ENCODE measurements around the gene TFAP2A. TPM values are rescaled to one million over a fixed set of nuclear protein-coding genes. Genes with fewer than 3 reads are reported as not detected.

TFAP2A gene
- polyA plus RNA-seq, 3 donors, result not detected

DNA sequence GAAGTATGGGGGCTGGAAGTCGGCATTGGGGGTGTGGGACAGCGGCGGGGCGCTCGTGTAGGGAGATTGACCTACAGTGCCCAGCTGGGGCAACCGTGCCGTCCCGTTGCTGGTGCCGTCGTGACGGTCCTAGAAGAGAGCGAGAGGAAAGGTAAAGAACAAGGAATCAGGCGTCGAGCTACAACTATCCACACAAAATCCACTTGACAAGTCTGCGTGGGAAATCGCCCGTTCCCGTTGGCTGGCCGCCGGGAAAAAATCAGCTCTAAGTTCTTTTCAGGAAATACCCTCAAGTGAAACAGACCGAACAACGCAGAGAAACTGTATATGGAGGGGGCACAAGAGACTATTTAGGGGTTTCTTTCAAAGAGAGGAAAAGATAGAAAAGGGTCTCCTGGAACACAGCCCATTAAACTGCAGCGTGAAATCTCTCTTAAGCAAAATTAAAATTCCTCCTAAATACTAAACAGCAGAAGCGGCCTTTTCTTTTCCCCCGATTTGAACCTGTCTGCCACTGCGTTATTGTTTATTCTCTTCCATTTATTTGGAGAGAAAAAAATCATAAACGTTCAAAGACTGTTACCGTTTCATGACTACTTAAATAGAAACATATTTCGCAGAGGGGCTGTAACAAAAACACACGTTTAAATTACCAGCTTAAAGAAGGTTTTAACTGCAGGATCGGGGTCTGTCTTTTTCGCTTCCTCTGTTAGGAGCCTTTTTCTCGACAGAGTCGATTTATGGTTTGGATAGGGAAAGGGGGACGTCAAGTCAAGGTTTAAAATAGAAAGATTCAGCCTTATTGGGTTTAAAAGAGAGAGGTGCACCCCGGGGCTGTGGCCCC, 4.4 kb downstream of the TFAP2A start:
- intact Hi-C loops (cut with micrococcal nuclease), result no loop called here
- H3K9ac ChIP-seq (ENCODE audit: insufficient read depth, low read length, poor library complexity, severe bottlenecking), result no peak overlapping the region
- H3K4me3 Mint-ChIP-seq, result peak overlapping the region; percentile 31 to 87
- H3K36me3 Mint-ChIP-seq, result peaks cover 20 to 31% of the 10 kb centered on the region in 2 donors
- H3K27ac ChIP-seq (ENCODE audit: low read depth in 1 of 2, low read length in 2 of 2), result no peak overlapping the region
- H3K27me3 Mint-ChIP-seq (ENCODE audit: low read depth in 3 of 3), result peaks cover 92 to 100% (median 97%) of the 10 kb centered on the region in 3 donors
- peaks cover 95 to 98% of the 10 kb centered on the region in 2 donors for H3K27me3 ChIP-seq (ENCODE audit: control insufficient read depth in 2 of 2, insufficient read depth in 2 of 2, low read length in 2 of 2)
- H3K27ac Mint-ChIP-seq, result no peak overlapping the region
- no peaks in the 10 kb centered on the region for H4K20me1 ChIP-seq (ENCODE audit: insufficient read depth, low read length)
- H3K4me3 ChIP-seq (replicated peaks in 1 of 3; ENCODE audit: low read depth in 2 of 3, low read length in 3 of 3), result no peak overlapping the region
- DNase-seq, result no peak
- peaks cover 44% of the 10 kb centered on the region for H3K4me1 Mint-ChIP-seq
- peaks cover 13 to 74% (median 65%) of the 10 kb centered on the region in 7 donors for H3K9me3 Mint-ChIP-seq
- TF ChIP-seq, protein P1, sequence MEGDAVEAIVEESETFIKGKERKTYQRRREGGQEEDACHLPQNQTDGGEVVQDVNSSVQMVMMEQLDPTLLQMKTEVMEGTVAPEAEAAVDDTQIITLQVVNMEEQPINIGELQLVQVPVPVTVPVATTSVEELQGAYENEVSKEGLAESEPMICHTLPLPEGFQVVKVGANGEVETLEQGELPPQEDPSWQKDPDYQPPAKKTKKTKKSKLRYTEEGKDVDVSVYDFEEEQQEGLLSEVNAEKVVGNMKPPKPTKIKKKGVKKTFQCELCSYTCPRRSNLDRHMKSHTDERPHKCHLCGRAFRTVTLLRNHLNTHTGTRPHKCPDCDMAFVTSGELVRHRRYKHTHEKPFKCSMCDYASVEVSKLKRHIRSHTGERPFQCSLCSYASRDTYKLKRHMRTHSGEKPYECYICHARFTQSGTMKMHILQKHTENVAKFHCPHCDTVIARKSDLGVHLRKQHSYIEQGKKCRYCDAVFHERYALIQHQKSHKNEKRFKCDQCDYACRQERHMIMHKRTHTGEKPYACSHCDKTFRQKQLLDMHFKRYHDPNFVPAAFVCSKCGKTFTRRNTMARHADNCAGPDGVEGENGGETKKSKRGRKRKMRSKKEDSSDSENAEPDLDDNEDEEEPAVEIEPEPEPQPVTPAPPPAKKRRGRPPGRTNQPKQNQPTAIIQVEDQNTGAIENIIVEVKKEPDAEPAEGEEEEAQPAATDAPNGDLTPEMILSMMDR (IDR thresholded peaks at IDR 0.05), result no peak
- no peaks in the 10 kb centered on the region for H3K36me3 ChIP-seq (replicated peaks in 1 of 2; ENCODE audit: control insufficient read depth in 1 of 2, insufficient read depth in 2 of 2, low read length in 2 of 2)
- H3K4me2 ChIP-seq (replicated peaks; ENCODE audit: extremely low read depth, low read length, poor library complexity, severe bottlenecking), result peak overlapping the region; percentile 96
- H2AFZ ChIP-seq (ENCODE audit: insufficient read depth, low read depth, low read length, poor library complexity, severe bottlenecking), result no peak overlapping the region
- H3K79me2 ChIP-seq (ENCODE audit: insufficient read depth, low read length), result no peaks in the 10 kb centered on the region
- H3K9me3 ChIP-seq (replicated peaks in 1 of 2; ENCODE audit: control insufficient read depth in 1 of 2, insufficient read depth in 1 of 2, low read length in 2 of 2), result peaks cover 22 to 79% of the 10 kb centered on the region in 2 donors
- peaks cover 28 to 40% of the 10 kb centered on the region in 2 donors for H3K4me1 ChIP-seq (ENCODE audit: control insufficient read depth in 1 of 2, insufficient read depth in 2 of 2, low read length in 2 of 2)
- WGBS (ENCODE audit: insufficient coverage), result 16% methylated on average over 5 of the region's 36 CpGs

DNA sequence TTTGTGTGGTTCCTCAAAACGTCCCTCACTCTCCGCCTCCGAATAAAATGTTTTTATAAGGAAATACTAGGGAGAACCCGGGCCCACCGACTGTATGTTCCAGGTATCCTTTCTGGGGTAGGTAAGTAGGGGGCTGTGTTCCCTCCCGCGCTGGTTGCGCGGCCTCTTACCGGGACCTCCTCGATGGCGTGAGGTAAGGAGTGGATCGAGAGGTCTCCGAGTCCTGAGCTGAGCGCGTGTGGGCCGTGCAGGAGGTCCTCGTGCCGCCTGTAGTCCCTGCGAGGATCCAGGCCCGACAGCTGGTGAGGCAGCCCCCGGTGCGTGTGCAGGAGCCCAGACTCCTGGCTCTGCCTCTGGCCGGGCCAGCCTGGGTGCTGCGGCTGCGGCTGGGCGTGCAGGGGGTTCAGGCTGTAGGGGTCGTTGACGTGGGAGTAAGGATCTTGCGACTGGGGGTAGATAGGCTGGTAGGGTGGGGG, 5.1 kb downstream of the TFAP2A start:
- Histone ChIP-seq H3K36me3 (replicated peaks in 1 of 2; ENCODE audit: control insufficient read depth in 1 of 2, insufficient read depth in 2 of 2, low read length in 2 of 2) (no peaks in the 10 kb centered on the region), H2AFZ (ENCODE audit: insufficient read depth, low read depth, low read length, poor library complexity, severe bottlenecking) (no peak overlapping the region), H3K79me2 (ENCODE audit: insufficient read depth, low read length) (no peaks in the 10 kb centered on the region), H3K9me3 (replicated peaks in 1 of 2; ENCODE audit: control insufficient read depth in 1 of 2, insufficient read depth in 1 of 2, low read length in 2 of 2) (peaks cover 28 to 79% of the 10 kb centered on the region in 2 donors), H3K4me1 (ENCODE audit: control insufficient read depth in 1 of 2, insufficient read depth in 2 of 2, low read length in 2 of 2) (peaks cover 29 to 36% of the 10 kb centered on the region in 2 donors), H3K27me3 (ENCODE audit: control insufficient read depth in 2 of 2, insufficient read depth in 2 of 2, low read length in 2 of 2) (peaks cover 92 to 98% of the 10 kb centered on the region in 2 donors), H4K20me1 (ENCODE audit: insufficient read depth, low read length) (no peaks in the 10 kb centered on the region), H3K4me2 (replicated peaks; ENCODE audit: extremely low read depth, low read length, poor library complexity, severe bottlenecking) (no peak overlapping the region), H3K27ac (ENCODE audit: low read depth in 1 of 2, low read length in 2 of 2) (no peak overlapping the region), H3K9ac (ENCODE audit: insufficient read depth, low read length, poor library complexity, severe bottlenecking) (no peak overlapping the region), H3K4me3 (replicated peaks in 1 of 3; ENCODE audit: low read depth in 2 of 3, low read length in 3 of 3) (no peak overlapping the region)
- Mint-ChIP-seq H3K4me1 (peaks cover 38% of the 10 kb centered on the region), H3K9me3 (peaks cover 16 to 74% (median 68%) of the 10 kb centered on the region in 7 donors), H3K4me3 (peak overlapping the region in 1 of 2 donors; percentile 87), H3K36me3 (peaks cover 23 to 33% of the 10 kb centered on the region in 2 donors), H3K27ac (peak overlapping the region in 1 of 7 donors; percentile 60), H3K27me3 (ENCODE audit: low read depth in 3 of 3) (peaks cover 92 to 100% (median 97%) of the 10 kb centered on the region in 3 donors)
- TF ChIP-seq, protein P1 (IDR thresholded peaks at IDR 0.05), result no peak
- WGBS (ENCODE audit: insufficient coverage), result 10% methylated on average over 22 of the region's 30 CpGs
- intact Hi-C loops (cut with micrococcal nuclease), result no loop called here
- DNase-seq, result no peak
